ENCODE results near the gene SPECC1.
"Not testable (repeated sequence)": the region's sequence is repeated elsewhere in the genome, so short reads cannot be mapped to it uniquely, and the experiment has no call there.

Gene SPECC1

GRCh38 chr17:20232611-20233010, 223.5 kb downstream of the SPECC1 start:
- DNase-seq (ENCODE audit: low read depth, low spot score) = no peak
- in situ Hi-C loops (cut with HindIII; ENCODE audit: low sequenced_read_pairs) = no loop called here
- TF ChIP-seq, protein P1, sequence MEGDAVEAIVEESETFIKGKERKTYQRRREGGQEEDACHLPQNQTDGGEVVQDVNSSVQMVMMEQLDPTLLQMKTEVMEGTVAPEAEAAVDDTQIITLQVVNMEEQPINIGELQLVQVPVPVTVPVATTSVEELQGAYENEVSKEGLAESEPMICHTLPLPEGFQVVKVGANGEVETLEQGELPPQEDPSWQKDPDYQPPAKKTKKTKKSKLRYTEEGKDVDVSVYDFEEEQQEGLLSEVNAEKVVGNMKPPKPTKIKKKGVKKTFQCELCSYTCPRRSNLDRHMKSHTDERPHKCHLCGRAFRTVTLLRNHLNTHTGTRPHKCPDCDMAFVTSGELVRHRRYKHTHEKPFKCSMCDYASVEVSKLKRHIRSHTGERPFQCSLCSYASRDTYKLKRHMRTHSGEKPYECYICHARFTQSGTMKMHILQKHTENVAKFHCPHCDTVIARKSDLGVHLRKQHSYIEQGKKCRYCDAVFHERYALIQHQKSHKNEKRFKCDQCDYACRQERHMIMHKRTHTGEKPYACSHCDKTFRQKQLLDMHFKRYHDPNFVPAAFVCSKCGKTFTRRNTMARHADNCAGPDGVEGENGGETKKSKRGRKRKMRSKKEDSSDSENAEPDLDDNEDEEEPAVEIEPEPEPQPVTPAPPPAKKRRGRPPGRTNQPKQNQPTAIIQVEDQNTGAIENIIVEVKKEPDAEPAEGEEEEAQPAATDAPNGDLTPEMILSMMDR (IDR thresholded peaks at IDR 0.05; ENCODE audit: low read depth, low read length) = no peak
- H3K4me3 ChIP-seq (ENCODE audit: low read depth, low read length) = no peak overlapping the region

DNA sequence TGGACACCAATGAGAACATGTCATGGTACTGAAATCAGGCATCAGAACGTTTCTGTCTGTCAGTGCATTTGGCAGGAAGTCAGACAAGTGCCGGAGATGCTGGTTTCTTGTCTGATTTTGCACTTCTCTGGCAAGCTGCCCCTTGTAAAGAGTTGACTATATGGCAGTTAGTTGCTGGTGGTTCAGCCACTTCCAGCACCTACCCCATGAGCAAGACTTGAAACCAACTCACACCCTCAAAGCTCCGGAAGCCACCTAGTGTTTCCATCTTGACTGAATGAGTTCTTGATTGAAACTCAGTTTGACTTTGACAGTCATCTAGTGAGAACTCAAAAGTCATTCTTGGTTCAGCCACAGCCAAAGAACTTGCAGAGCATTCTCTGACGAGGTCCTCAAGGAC, 225.1 kb downstream of the SPECC1 start:
- in situ Hi-C loops (cut with HindIII; ENCODE audit: low sequenced_read_pairs) = no loop called here
- TF ChIP-seq, protein P1 (IDR thresholded peaks at IDR 0.05; ENCODE audit: low read depth, low read length) = no peak
- no peak overlapping the region for H3K4me3 ChIP-seq (ENCODE audit: low read depth, low read length)
- no peak for DNase-seq (ENCODE audit: low read depth, low spot score)

DNA sequence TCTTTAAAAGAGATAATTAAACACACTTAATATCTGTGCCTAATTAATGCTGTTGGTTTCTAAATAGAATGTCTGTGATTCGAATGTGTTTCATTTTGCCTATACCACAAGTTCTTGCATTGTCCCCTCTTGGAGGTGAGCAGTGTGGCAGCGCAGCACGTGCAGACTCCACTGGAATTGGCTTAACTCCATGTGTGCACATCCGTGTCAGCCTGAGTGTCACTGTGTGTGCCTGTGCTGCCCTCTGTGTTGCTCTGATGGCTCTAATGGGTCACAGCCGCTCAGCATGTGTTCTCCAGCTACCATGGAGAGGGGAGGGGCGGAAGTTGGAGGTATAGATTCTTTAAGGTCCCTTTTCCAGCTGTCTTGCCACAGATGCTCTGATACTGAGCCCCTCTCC, 226.6 kb downstream of the SPECC1 start:
- no peak for DNase-seq (ENCODE audit: low read depth, low spot score)
- TF ChIP-seq, protein P1 (IDR thresholded peaks at IDR 0.05; ENCODE audit: low read depth, low read length) = no peak
- H3K4me3 ChIP-seq (ENCODE audit: low read depth, low read length) = no peak overlapping the region
- in situ Hi-C loops (cut with HindIII; ENCODE audit: low sequenced_read_pairs) = no loop called here

- no peak for DNase-seq (ENCODE audit: low read depth, low spot score)
- H3K4me3 ChIP-seq (ENCODE audit: low read depth, low read length) = no peak overlapping the region
- in situ Hi-C loops (cut with HindIII; ENCODE audit: low sequenced_read_pairs) = no loop called here
- TF ChIP-seq, protein P1 (IDR thresholded peaks at IDR 0.05; ENCODE audit: low read depth, low read length) = no peak
These were observed 227.5 kb downstream of the SPECC1 start for GRCh38 chr17:20236578-20237227.

- H3K4me3 ChIP-seq (ENCODE audit: low read depth, low read length); in situ Hi-C loops (cut with HindIII; ENCODE audit: low sequenced_read_pairs); DNase-seq (ENCODE audit: low read depth, low spot score): not testable (repeated sequence)
These were observed 230.6 kb downstream of the SPECC1 start for GRCh38 chr17:20239776-20240175.

DNA sequence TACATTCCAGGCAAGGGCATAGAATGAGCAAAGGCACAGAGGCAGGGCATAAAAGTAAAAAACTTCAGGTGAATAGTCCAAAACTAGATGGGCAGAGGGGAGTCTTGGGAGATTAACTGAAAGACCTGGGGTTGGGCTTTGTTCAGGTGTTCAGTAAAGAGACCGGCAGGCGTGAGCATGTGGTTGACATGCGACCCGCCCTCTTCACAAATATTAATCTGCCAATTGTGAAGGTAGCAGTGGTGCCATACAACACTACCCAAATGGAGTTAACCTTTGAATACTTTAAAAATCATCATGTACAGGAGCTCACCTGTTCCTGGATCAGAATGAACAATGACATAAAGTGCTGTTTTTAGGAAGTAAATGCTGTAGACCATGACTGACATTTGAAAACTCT, 232.7 kb downstream of the SPECC1 start:
- DNase-seq (ENCODE audit: low read depth, low spot score) = no peak
- TF ChIP-seq, protein P1 (IDR thresholded peaks at IDR 0.05; ENCODE audit: low read depth, low read length) = no peak
- in situ Hi-C loops (cut with HindIII; ENCODE audit: low sequenced_read_pairs) = no loop called here
- no peak overlapping the region for H3K4me3 ChIP-seq (ENCODE audit: low read depth, low read length)

GRCh38 chr17:20242271-20242670, 233.1 kb downstream of the SPECC1 start:
- DNase-seq (ENCODE audit: low read depth, low spot score) = no peak
- no peak overlapping the region for H3K4me3 ChIP-seq (ENCODE audit: low read depth, low read length)
- in situ Hi-C loops (cut with HindIII; ENCODE audit: low sequenced_read_pairs) = no loop called here
- TF ChIP-seq, protein P1 (IDR thresholded peaks at IDR 0.05; ENCODE audit: low read depth, low read length) = no peak

Measured in astrocyte of the spinal cord (primary cell).